GM12892 (cell line): ENCODE measurements around the gene SHLD1.
"Not testable (repeated sequence)": the region's sequence is repeated elsewhere in the genome, so short reads cannot be mapped to it uniquely, and the experiment has no call there.

Source experiments
- DNase-seq: peaks from one replicate; pipeline ENCODE4 v3.0.0; 2011; ENCODE audit not compliant: insufficient read length
- FAIRE-seq: peaks from 2 replicates; lab custom pipeline; 2011; peaks lifted over from hg19 to GRCh38; lab: Jason Lieb, UNC
- POLR2A ChIP-seq: IDR thresholded peaks from 2 replicates; pipeline ENCODE4 v1.6.1; 2011; ENCODE audit warnings: low read depth, low read length, control low read depth
- POLR2AphosphoS5 ChIP-seq: IDR thresholded peaks from 2 replicates; pipeline ENCODE4 v1.6.1; 2011; ENCODE audit warnings: low read depth, low read length, control low read depth
- TAF1 ChIP-seq: IDR thresholded peaks from 2 replicates; pipeline ENCODE4 v1.6.1; 2011; ENCODE audit warnings: low read depth, mild to moderate bottlenecking, control low read depth, low read length, borderline replicate concordance

The SHLD1 gene

DNA sequence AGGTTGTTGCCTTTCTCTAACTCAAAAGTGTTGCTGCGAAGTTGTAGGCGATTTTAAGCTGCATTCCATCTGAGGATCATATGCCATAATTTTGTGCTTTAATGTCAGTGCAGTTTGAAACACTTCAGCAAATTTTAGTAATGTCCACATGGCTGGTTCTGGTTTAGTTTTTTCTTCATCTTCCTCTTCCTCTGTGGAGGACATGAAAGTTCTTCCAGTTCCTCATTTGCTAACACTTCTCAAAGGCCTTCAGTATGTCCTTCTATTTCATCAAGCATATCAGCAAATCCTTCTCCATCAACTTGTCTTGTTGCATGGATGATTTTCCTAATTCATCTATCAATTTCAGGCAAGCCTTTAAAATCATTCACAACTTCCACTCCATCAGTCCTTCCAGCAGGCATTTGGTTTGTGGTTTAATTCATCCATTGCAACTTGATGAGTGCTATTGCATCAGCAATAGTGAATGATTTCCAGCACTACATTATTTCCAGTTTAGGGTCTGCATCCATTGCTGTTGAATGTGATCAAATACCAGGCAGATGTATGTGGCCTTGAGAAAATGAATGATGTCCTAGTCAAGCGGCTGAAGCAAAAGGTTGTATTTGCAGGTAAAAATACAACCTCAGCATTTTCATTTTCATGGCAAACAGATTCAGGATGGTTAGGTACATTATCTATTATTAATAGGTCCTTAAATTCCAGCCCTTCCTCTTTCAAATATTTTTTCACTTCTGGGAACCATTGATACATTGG, 20.2 kb downstream of the SHLD1 start:
- no peak for DNase-seq
- FAIRE-seq = peak; percentile 58
- TF ChIP-seq TAF1 (no peak), POLR2AphosphoS5 (no peak), POLR2A (no peak)

DNA sequence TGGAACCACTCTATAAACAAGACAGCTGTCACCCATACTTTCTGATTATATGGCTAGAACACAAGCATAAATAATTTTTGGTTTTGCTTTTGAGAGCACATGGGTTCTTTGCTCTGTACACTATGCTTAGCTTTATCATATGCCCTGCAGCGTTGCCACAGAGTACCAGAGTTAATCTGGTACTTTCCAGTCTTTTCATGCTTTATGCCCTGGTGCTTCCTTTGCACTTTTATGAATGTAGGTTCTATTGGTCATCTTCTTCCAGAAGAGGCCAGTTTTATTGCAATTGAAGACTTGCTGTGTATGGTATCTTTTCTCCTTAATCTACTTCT, 20.8 kb downstream of the SHLD1 start:
- TF ChIP-seq TAF1 = no peak
- TF ChIP-seq POLR2AphosphoS5 = no peak
- no peak for TF ChIP-seq POLR2A
- FAIRE-seq (peak; percentile 36), DNase-seq (no peak)

- TF ChIP-seq TAF1 (no peak), POLR2A (no peak), POLR2AphosphoS5 (no peak)
- FAIRE-seq = no peak
- no peak for DNase-seq
Measured at GRCh38 chr20:5772704-5773103, 22.5 kb downstream of the SHLD1 start.

GRCh38 chr20:5773589-5773988, 23.4 kb downstream of the SHLD1 start:
- no peak for TF ChIP-seq POLR2A
- no peak for TF ChIP-seq TAF1
- TF ChIP-seq POLR2AphosphoS5 = no peak
- no peak for DNase-seq
- no peak for FAIRE-seq

GRCh38 chr20:5776077-5776476, 25.9 kb downstream of the SHLD1 start:
- TF ChIP-seq TAF1 = no peak
- TF ChIP-seq POLR2A = no peak
- no peak for TF ChIP-seq POLR2AphosphoS5
- DNase-seq = no peak
- FAIRE-seq = no peak

GRCh38 chr20:5779071-5779900, 29.1 kb downstream of the SHLD1 start:
- DNase-seq (no peak), FAIRE-seq (no peak)
- no peak for TF ChIP-seq POLR2AphosphoS5
- TF ChIP-seq POLR2A = no peak
- TF ChIP-seq TAF1 = no peak

GRCh38 chr20:5780846-5781217, 30.6 kb downstream of the SHLD1 start:
- DNase-seq (no peak), FAIRE-seq (peak; percentile 9)
- no peak for TF ChIP-seq TAF1
- no peak for TF ChIP-seq POLR2AphosphoS5
- no peak for TF ChIP-seq POLR2A

- FAIRE-seq, DNase-seq: not testable (repeated sequence)
Measured at GRCh38 chr20:5781367-5781766, 31.2 kb downstream of the SHLD1 start.

DNA sequence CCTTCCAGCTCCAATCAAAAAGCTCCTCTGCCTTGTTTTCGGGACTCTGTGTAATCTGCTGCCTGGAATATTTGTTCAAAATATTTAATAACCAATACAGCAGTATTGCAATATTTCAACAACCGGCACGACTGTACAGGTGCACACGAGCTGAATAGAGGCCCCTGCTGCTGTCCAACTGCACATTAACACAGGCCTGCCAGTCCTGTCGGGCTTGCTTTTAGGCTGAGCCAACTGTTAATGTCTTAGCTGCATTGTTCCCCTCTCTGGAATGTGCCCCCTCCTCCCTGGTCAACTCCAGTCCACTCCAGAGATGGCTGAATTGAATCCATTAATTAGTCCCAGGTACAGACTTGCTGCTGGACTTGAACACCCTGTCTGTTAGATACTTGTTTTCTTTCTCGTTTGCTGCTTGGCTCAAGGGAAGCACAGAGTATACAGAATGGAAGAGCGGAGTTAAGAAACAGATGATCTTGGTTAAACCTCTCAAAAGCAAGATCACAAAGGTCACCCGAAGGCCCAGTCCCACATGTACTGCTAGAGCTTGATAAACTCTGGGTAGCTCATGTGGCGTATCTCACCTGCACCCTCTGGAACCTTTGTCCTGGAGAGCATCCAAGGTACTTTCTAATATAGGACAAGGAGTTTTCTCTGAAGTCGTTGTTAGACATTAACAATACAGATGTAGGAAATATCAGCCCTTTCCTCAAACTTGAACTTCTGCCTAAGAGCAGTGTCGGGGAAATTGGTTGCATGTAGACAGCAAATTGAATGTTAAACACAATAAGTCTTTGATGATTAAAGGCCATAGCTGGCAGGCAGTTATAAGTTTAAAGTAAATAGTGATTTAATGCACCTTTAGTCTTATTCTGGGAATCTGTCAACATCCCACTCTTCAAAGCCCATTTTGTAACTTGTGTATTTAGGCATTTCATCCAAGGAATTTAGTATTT, 31.9 kb downstream of the SHLD1 start:
- no peak for FAIRE-seq
- no peak for DNase-seq
- TF ChIP-seq POLR2AphosphoS5 = no peak
- no peak for TF ChIP-seq POLR2A
- TF ChIP-seq TAF1 = no peak

- TF ChIP-seq TAF1 (no peak), POLR2AphosphoS5 (no peak), POLR2A (no peak)
- DNase-seq (no peak), FAIRE-seq (no peak)
Measured at GRCh38 chr20:5784735-5785134, 34.5 kb downstream of the SHLD1 start.

DNA sequence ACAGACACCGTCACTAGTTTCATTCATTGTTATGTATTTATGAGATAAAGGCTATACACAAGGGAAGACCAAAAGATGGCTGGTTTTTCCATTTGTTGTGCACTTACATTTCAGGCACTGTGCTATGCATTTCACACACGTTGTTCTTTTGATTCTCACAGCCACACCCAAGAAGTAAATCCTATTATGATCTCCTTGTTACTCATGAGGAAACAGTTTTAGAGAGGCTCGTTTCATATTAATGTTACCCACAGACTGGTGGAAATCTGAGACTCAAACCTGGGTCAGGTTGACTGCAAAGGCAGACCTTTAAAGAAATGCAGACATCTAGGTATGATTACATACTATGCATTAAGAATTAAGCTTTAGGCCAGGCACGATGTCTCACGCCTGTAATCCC, 34.9 kb downstream of the SHLD1 start:
- DNase-seq (no peak), FAIRE-seq (no peak)
- TF ChIP-seq POLR2AphosphoS5 (no peak), TAF1 (no peak), POLR2A (no peak)
